ENCODE results near the gene DPEP3.

DNA sequence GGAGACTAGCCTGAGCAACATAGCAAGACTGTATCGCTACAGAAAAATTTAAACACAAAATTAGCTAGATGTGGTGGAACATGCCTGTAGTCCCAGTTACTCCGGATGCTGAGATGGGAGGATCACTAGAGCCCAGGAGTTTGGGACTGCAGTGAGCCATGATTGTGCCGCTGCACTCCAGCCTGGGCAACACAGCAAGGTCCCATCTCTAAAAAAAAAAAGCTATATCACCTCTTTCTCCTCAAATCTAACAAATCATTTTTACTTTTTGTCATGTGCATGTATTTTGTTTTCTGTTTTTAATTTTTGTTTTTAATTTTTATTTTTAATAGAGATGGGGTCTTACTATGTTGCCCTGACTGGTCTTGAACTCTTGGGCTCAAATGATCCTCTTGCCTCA is 48.7 kb upstream of the DPEP3 start:
- TF ChIP-seq, protein P1, sequence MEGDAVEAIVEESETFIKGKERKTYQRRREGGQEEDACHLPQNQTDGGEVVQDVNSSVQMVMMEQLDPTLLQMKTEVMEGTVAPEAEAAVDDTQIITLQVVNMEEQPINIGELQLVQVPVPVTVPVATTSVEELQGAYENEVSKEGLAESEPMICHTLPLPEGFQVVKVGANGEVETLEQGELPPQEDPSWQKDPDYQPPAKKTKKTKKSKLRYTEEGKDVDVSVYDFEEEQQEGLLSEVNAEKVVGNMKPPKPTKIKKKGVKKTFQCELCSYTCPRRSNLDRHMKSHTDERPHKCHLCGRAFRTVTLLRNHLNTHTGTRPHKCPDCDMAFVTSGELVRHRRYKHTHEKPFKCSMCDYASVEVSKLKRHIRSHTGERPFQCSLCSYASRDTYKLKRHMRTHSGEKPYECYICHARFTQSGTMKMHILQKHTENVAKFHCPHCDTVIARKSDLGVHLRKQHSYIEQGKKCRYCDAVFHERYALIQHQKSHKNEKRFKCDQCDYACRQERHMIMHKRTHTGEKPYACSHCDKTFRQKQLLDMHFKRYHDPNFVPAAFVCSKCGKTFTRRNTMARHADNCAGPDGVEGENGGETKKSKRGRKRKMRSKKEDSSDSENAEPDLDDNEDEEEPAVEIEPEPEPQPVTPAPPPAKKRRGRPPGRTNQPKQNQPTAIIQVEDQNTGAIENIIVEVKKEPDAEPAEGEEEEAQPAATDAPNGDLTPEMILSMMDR (IDR thresholded peaks at IDR 0.05) = no peak
- TF ChIP-seq POLR2AphosphoS5 (IDR thresholded peaks at IDR 0.05) = no peak
- TF ChIP-seq POLR2A (IDR thresholded peaks at IDR 0.05) = no peak
- TF ChIP-seq EP300 (IDR thresholded peaks at IDR 0.05) = no peak
